ENCODE measurements around the gene LPIN3. TPM values are rescaled to one million over a fixed set of nuclear protein-coding genes. Genes with fewer than 3 reads are reported as not detected.
A peak's percentile ranks its signal among the peaks of the same experiment; 100 is the strongest.

Gene LPIN3
- polyA plus RNA-seq, 1 of the 3 experiments (the other 2 are of a cell fraction), result 0.21 TPM

GRCh38 chr20:41299899-41300298 is 40.7 kb upstream of the LPIN3 start:
- no peak overlapping the region for H2AFZ ChIP-seq (ENCODE audit: low read depth)
- no peaks in the 10 kb centered on the region for H3K9me2 ChIP-seq
- H4K20me1 ChIP-seq (ENCODE audit: insufficient read depth), result 0 out of 2 replicates have a peak, but pooled peaks cover 7% of the 10 kb centered on the region
- WGBS (ENCODE audit: low lambda C conversion rate), result 85% methylated on average over 3 of the region's 3 CpGs
- ChIA-PET CTCF (interaction anchor here (1.9 kb wide), 1 partner anchor 40 kb away, joined by 6 read pairs; no protein-coding TSS in a partner anchor), POLR2A (no interaction called here)
- H3F3A ChIP-seq (replicated peaks; ENCODE audit: insufficient read depth), result no peaks in the 10 kb centered on the region
- H3K27me3 ChIP-seq (ENCODE audit: insufficient read depth), result no peaks in the 10 kb centered on the region
- no peak for TF ChIP-seq ZBTB33 (IDR thresholded peaks at IDR 0.05; ENCODE audit: borderline replicate concordance, low read depth)
- no peak for TF ChIP-seq CTCF (IDR thresholded peaks at IDR 0.05)
- no peak for TF ChIP-seq FOSL2 (IDR thresholded peaks at IDR 0.05; ENCODE audit: borderline replicate concordance, low read depth)
- TF ChIP-seq PBX3 (IDR thresholded peaks at IDR 0.05), result 0 out of 2 replicates have a peak, but pooled peaks have one; percentile 6
- H3K4me2 ChIP-seq, result no peak overlapping the region
- no peak overlapping the region for H3K27ac ChIP-seq (ENCODE audit: low read depth in 2 of 2, low read length in 1 of 2)
- no peaks in the 10 kb centered on the region for H3K9me3 ChIP-seq
- H3K36me3 ChIP-seq (replicated peaks in 1 of 2; ENCODE audit: control insufficient read depth in 1 of 2, insufficient read depth in 2 of 2, low read length in 1 of 2), result no peaks in the 10 kb centered on the region
- H3K4me3 ChIP-seq (ENCODE audit: low read depth in 2 of 2, low read length in 1 of 2), result no peak overlapping the region
- no peak overlapping the region for H3K9ac ChIP-seq
- peaks cover 56% of the 10 kb centered on the region; the same call in 1 of the 2 replicates for H3K79me2 ChIP-seq (ENCODE audit: insufficient read depth)
- no peak for DNase-seq
- H3K4me1 ChIP-seq (ENCODE audit: control insufficient read depth in 1 of 2, insufficient read depth in 2 of 2, low read depth in 1 of 2, low read length in 1 of 2), result no peaks in the 10 kb centered on the region

- Histone ChIP-seq H3K27me3 (ENCODE audit: insufficient read depth) (no peaks in the 10 kb centered on the region), H3K4me1 (ENCODE audit: control insufficient read depth in 1 of 2, insufficient read depth in 2 of 2, low read depth in 1 of 2, low read length in 1 of 2) (no peaks in the 10 kb centered on the region), H3K9me2 (no peaks in the 10 kb centered on the region), H3K4me2 (no peak overlapping the region), H3K36me3 (replicated peaks in 1 of 2; ENCODE audit: control insufficient read depth in 1 of 2, insufficient read depth in 2 of 2, low read length in 1 of 2) (no peaks in the 10 kb centered on the region), H3K9me3 (no peaks in the 10 kb centered on the region), H3K9ac (no peak overlapping the region), H2AFZ (ENCODE audit: low read depth) (no peak overlapping the region), H3K79me2 (ENCODE audit: insufficient read depth) (peaks cover 60% of the 10 kb centered on the region; the same call in 1 of the 2 replicates), H3K4me3 (ENCODE audit: low read depth in 2 of 2, low read length in 1 of 2) (no peak overlapping the region), H3K27ac (ENCODE audit: low read depth in 2 of 2, low read length in 1 of 2) (no peak overlapping the region), H3F3A (replicated peaks; ENCODE audit: insufficient read depth) (no peaks in the 10 kb centered on the region), H4K20me1 (ENCODE audit: insufficient read depth) (0 out of 2 replicates have a peak, but pooled peaks cover 7% of the 10 kb centered on the region)
- ChIA-PET CTCF (no interaction called here), POLR2A (no interaction called here)
- DNase-seq, result no peak
- WGBS (ENCODE audit: low lambda C conversion rate), result 84% methylated on average over 3 of the region's 3 CpGs
- no peak for TF ChIP-seq NRF1 (IDR thresholded peaks at IDR 0.05; ENCODE audit: low read depth, low read length)
- TF ChIP-seq MAX (IDR thresholded peaks at IDR 0.05; ENCODE audit: low read depth), result no peak
- TF ChIP-seq POLR2AphosphoS5 (IDR thresholded peaks at IDR 0.05; ENCODE audit: low read depth, low read length), result no peak
Measured at GRCh38 chr20:41300383-41300782, 40.2 kb upstream of the LPIN3 start.
